Activated CD4-positive, alpha-beta T cell treated with anti-CD3 and anti-CD28 coated beads, Interleukin-2, amount 10 ng/mL, durations not matched to agents 7 days and 5 days (primary cell): ENCODE results near the gene ASB18. TPM values are rescaled to one million over a fixed set of nuclear protein-coding genes. Genes with fewer than 3 reads are reported as not detected.

Experiments
- CTCF ChIA-PET: fragments of 350-600 bp; sonication (Branson Sonifier 250); formaldehyde crosslinking; loops from one replicate; lab custom pipeline; 2021; ENCODE audit warnings: antibody characterized with exemption; lab: Charles Lee
- POLR2A ChIA-PET: fragments of 350-600 bp; sonication (Branson Sonifier 250); formaldehyde crosslinking; loops from one replicate; lab custom pipeline; 2021; ENCODE audit warnings: antibody characterized with exemption; lab: Charles Lee
- DNase-seq: peaks from one replicate; pipeline ENCODE4 v3.0.0-alpha.2; 2020
- H3K27ac Mint-ChIP-seq: one replicate; pipeline ENCODE4 v1.8.0; 2021; ENCODE audit warnings: mild to moderate bottlenecking, moderate library complexity, mixed read lengths
- H3K27me3 Mint-ChIP-seq: one replicate; pipeline ENCODE4 v1.8.0; 2021; ENCODE audit warnings: mixed read lengths
- H3K36me3 Mint-ChIP-seq: one replicate; pipeline ENCODE4 v1.8.0; 2021; ENCODE audit warnings: low read depth, mixed read lengths
- H3K4me1 Mint-ChIP-seq: one replicate; pipeline ENCODE4 v1.8.0; 2021; ENCODE audit warnings: mixed read lengths
- H3K4me3 Mint-ChIP-seq: one replicate; pipeline ENCODE4 v1.8.0; 2021; ENCODE audit warnings: mild to moderate bottlenecking, moderate library complexity, mixed read lengths
- H3K9me3 Mint-ChIP-seq: one replicate; pipeline ENCODE4 v1.8.0; 2021; ENCODE audit warnings: mixed read lengths
- total RNA-seq, 2 experiments: library from RNA; stranded (reverse); gene quantifications; one replicate each; pipeline ENCODE4 v1.2.3, GENCODE V29; 2021

ASB18 gene
- total RNA-seq, 2 experiments from 2014 or later: not detected

- Mint-ChIP-seq H3K27me3 (peaks cover 12% of the 10 kb centered on the region), H3K4me3 (no peak overlapping the region), H3K9me3 (no peaks in the 10 kb centered on the region), H3K36me3 (no peaks in the 10 kb centered on the region), H3K4me1 (no peaks in the 10 kb centered on the region), H3K27ac (no peak overlapping the region)
- ChIA-PET CTCF (no interaction called here), POLR2A (no interaction called here)
- no peak for DNase-seq
Observed at GRCh38 chr2:236249066-236249465, 15.1 kb downstream of the ASB18 start.

- H3K36me3 Mint-ChIP-seq: no peaks in the 10 kb centered on the region
- peaks cover 12% of the 10 kb centered on the region for H3K27me3 Mint-ChIP-seq
- POLR2A ChIA-PET: no interaction called here
- no peaks in the 10 kb centered on the region for H3K4me1 Mint-ChIP-seq
- H3K9me3 Mint-ChIP-seq: no peaks in the 10 kb centered on the region
- CTCF ChIA-PET: no interaction called here
- H3K27ac Mint-ChIP-seq: no peak overlapping the region
- no peak overlapping the region for H3K4me3 Mint-ChIP-seq
- no peak for DNase-seq
Observed at GRCh38 chr2:236246711-236247246, 17.4 kb downstream of the ASB18 start.

GRCh38 chr2:236244256-236244655 is 19.9 kb downstream of the ASB18 start:
- DNase-seq: no peak
- POLR2A ChIA-PET: no interaction called here
- peaks cover 4% of the 10 kb centered on the region for H3K27me3 Mint-ChIP-seq
- H3K4me1 Mint-ChIP-seq: no peaks in the 10 kb centered on the region
- CTCF ChIA-PET: no interaction called here
- H3K9me3 Mint-ChIP-seq: no peaks in the 10 kb centered on the region
- H3K36me3 Mint-ChIP-seq: no peaks in the 10 kb centered on the region
- no peak overlapping the region for H3K27ac Mint-ChIP-seq
- H3K4me3 Mint-ChIP-seq: no peak overlapping the region

GRCh38 chr2:236242057-236242495 is 22.1 kb downstream of the ASB18 start:
- ChIA-PET CTCF (no interaction called here), POLR2A (no interaction called here)
- H3K4me3 Mint-ChIP-seq: no peak overlapping the region
- H3K9me3 Mint-ChIP-seq: no peaks in the 10 kb centered on the region
- no peaks in the 10 kb centered on the region for H3K4me1 Mint-ChIP-seq
- no peak overlapping the region for H3K27ac Mint-ChIP-seq
- peaks cover 14% of the 10 kb centered on the region for H3K27me3 Mint-ChIP-seq
- no peak for DNase-seq
- H3K36me3 Mint-ChIP-seq: no peaks in the 10 kb centered on the region

GRCh38 chr2:236241181-236242056 is 22.8 kb downstream of the ASB18 start:
- no peaks in the 10 kb centered on the region for H3K4me1 Mint-ChIP-seq
- POLR2A ChIA-PET: no interaction called here
- DNase-seq: no peak
- H3K27me3 Mint-ChIP-seq: peaks cover 17% of the 10 kb centered on the region
- H3K9me3 Mint-ChIP-seq: no peaks in the 10 kb centered on the region
- H3K36me3 Mint-ChIP-seq: no peaks in the 10 kb centered on the region
- no peak overlapping the region for H3K4me3 Mint-ChIP-seq
- CTCF ChIA-PET: interaction anchor here (0.8 kb wide), 1 partner anchor 18 kb away, joined by 3 read pairs; no protein-coding TSS in a partner anchor
- H3K27ac Mint-ChIP-seq: no peak overlapping the region

GRCh38 chr2:236240228-236240990 is 23.8 kb downstream of the ASB18 start:
- no peaks in the 10 kb centered on the region for H3K9me3 Mint-ChIP-seq
- CTCF ChIA-PET: interaction anchor here (0.6 kb wide), 1 partner anchor 70 kb away, joined by 6 read pairs; no protein-coding TSS in a partner anchor
- POLR2A ChIA-PET: no interaction called here
- no peak overlapping the region for H3K27ac Mint-ChIP-seq
- no peaks in the 10 kb centered on the region for H3K4me1 Mint-ChIP-seq
- H3K27me3 Mint-ChIP-seq: peaks cover 27% of the 10 kb centered on the region
- no peaks in the 10 kb centered on the region for H3K36me3 Mint-ChIP-seq
- no peak overlapping the region for H3K4me3 Mint-ChIP-seq
- DNase-seq: no peak

- no peaks in the 10 kb centered on the region for H3K4me1 Mint-ChIP-seq
- no peak overlapping the region for H3K27ac Mint-ChIP-seq
- H3K27me3 Mint-ChIP-seq: peaks cover 32% of the 10 kb centered on the region
- ChIA-PET CTCF (interaction anchor here (0.6 kb wide), 1 partner anchor 69 kb away, joined by 6 read pairs; no protein-coding TSS in a partner anchor), POLR2A (no interaction called here)
- H3K4me3 Mint-ChIP-seq: no peak overlapping the region
- H3K36me3 Mint-ChIP-seq: no peaks in the 10 kb centered on the region
- no peak for DNase-seq
- no peaks in the 10 kb centered on the region for H3K9me3 Mint-ChIP-seq
Observed at GRCh38 chr2:236239276-236240065, 24.7 kb downstream of the ASB18 start.

- H3K4me1 Mint-ChIP-seq: no peaks in the 10 kb centered on the region
- CTCF ChIA-PET: no interaction called here
- no peaks in the 10 kb centered on the region for H3K9me3 Mint-ChIP-seq
- no peak for DNase-seq
- H3K27me3 Mint-ChIP-seq: peaks cover 36% of the 10 kb centered on the region
- H3K4me3 Mint-ChIP-seq: no peak overlapping the region
- POLR2A ChIA-PET: no interaction called here
- no peaks in the 10 kb centered on the region for H3K36me3 Mint-ChIP-seq
- no peak overlapping the region for H3K27ac Mint-ChIP-seq
Observed at GRCh38 chr2:236238751-236239150, 25.5 kb downstream of the ASB18 start.

GRCh38 chr2:236237468-236238190 is 26.6 kb downstream of the ASB18 start:
- Mint-ChIP-seq H3K9me3 (no peaks in the 10 kb centered on the region), H3K4me1 (no peaks in the 10 kb centered on the region), H3K27ac (no peak overlapping the region), H3K36me3 (no peaks in the 10 kb centered on the region), H3K4me3 (no peak overlapping the region), H3K27me3 (peaks cover 41% of the 10 kb centered on the region)
- POLR2A ChIA-PET: no interaction called here
- no peak for DNase-seq
- CTCF ChIA-PET: no interaction called here

- no peak overlapping the region for H3K4me3 Mint-ChIP-seq
- POLR2A ChIA-PET: no interaction called here
- H3K36me3 Mint-ChIP-seq: no peaks in the 10 kb centered on the region
Observed at GRCh38 chr2:236236559-236237452, 27.4 kb downstream of the ASB18 start.

GRCh38 chr2:236229186-236229585 is 35.0 kb downstream of the ASB18 start:
- H3K36me3 Mint-ChIP-seq: no peaks in the 10 kb centered on the region
- CTCF ChIA-PET: no interaction called here

More at GRCh38 chr2:236236559-236237452, 27.4 kb downstream of the ASB18 start:
- Mint-ChIP-seq H3K27me3 (peaks cover 44% of the 10 kb centered on the region), H3K4me1 (no peaks in the 10 kb centered on the region), H3K9me3 (no peaks in the 10 kb centered on the region), H3K27ac (no peak overlapping the region)
- CTCF ChIA-PET: no interaction called here
- DNase-seq: no peak

More at GRCh38 chr2:236229186-236229585, 35.0 kb downstream of the ASB18 start:
- POLR2A ChIA-PET: no interaction called here
- Mint-ChIP-seq H3K4me1 (no peaks in the 10 kb centered on the region), H3K4me3 (no peak overlapping the region), H3K9me3 (peaks cover 11% of the 10 kb centered on the region), H3K27me3 (peaks cover 17% of the 10 kb centered on the region), H3K27ac (no peak overlapping the region)
- DNase-seq: no peak
